Esophagus squamous epithelium (tissue), 4 donors: Measurements from ENCODE around the gene LBHD2.

Experiments
- CTCF ChIP-seq, 6 experiments: fragments of 450-650 bp in 4 of 6; fragments of 200-600 bp in 2 of 6; sonication (generic) in 2 of 6; IDR thresholded peaks; one replicate each; pipeline ENCODE4 v1.5.1; 2016 to 2019; ENCODE audit warnings: antibody characterized with exemption in 6 of 6, mild to moderate bottlenecking in 4 of 6, moderate library complexity in 4 of 6
- POLR2A ChIP-seq, 4 donors: fragments of 450-650 bp; IDR thresholded peaks; one replicate each; pipeline ENCODE4 v1.6.1; 2017; ENCODE audit warnings: antibody characterized with exemption in 4 of 4, mild to moderate bottlenecking in 4 of 4, moderate library complexity in 3 of 4

- TF ChIP-seq POLR2A (IDR thresholded peaks at IDR 0.05) (no peak), CTCF (IDR thresholded peaks at IDR 0.05) (no peak)
Observed at GRCh38 chr14:103138301-103139131, 54.5 kb downstream of the LBHD2 start.
